IgD-negative memory B cell (primary cell): Measurements from ENCODE around the gene TARBP1. TPM values are rescaled to one million over a fixed set of nuclear protein-coding genes. Genes with fewer than 3 reads are reported as not detected.
"Not testable (repeated sequence)": the region's sequence is repeated elsewhere in the genome, so short reads cannot be mapped to it uniquely, and the experiment has no call there.

Experiments
- H3K27ac Mint-ChIP-seq, 3 donors: one replicate each; pipeline ENCODE4 v1.8.0; 2020 to 2022; ENCODE audit warnings: mild to moderate bottlenecking in 3 of 3, mixed read lengths in 3 of 3, moderate library complexity in 1 of 3
- H3K27me3 Mint-ChIP-seq: one replicate; pipeline ENCODE4 v1.8.0; 2021; ENCODE audit warnings: mixed read lengths
- H3K36me3 Mint-ChIP-seq: one replicate; pipeline ENCODE4 v1.8.0; 2020; ENCODE audit warnings: mild to moderate bottlenecking, mixed read lengths
- H3K4me1 Mint-ChIP-seq, 3 donors: one replicate each; pipeline ENCODE4 v1.8.0; 2020 to 2022; ENCODE audit warnings: mixed read lengths in 3 of 3, mild to moderate bottlenecking in 1 of 3
- H3K4me3 Mint-ChIP-seq, 4 donors: one replicate each; pipeline ENCODE4 v1.8.0; 2020 to 2022; ENCODE audit warnings: mild to moderate bottlenecking in 4 of 4, mixed read lengths in 4 of 4, moderate library complexity in 3 of 4
- H3K9me3 Mint-ChIP-seq, 3 donors: one replicate each; pipeline ENCODE4 v1.8.0; 2020 to 2021; ENCODE audit warnings: mixed read lengths in 3 of 3, mild to moderate bottlenecking in 1 of 3
- polyA plus RNA-seq: library from polyadenylated mRNA; unstranded; fragments of 300-500 nt; fragmentation: Illumina TruSeq; gene quantifications from one replicate; pipeline ENCODE4 v1.2.3, GENCODE V29; 2021

The TARBP1 gene
- polyA plus RNA-seq, 1 donor from 2014 or later: 7.9 TPM

GRCh38 chr1:234379591-234380109, 99.3 kb downstream of the TARBP1 start:
- H3K4me1 Mint-ChIP-seq: peaks cover 17 to 19% (median 17%) of the 10 kb centered on the region in 3 donors
- H3K4me3 Mint-ChIP-seq: peak overlapping the region in 1 of 4 donors; percentile 1
- peak overlapping the region in 1 of 3 donors; percentile 59 for H3K27ac Mint-ChIP-seq
- not testable (repeated sequence) for H3K27me3 Mint-ChIP-seq, H3K9me3 Mint-ChIP-seq
- peaks cover 13% of the 10 kb centered on the region for H3K36me3 Mint-ChIP-seq

GRCh38 chr1:234375672-234376071, 103.3 kb downstream of the TARBP1 start:
- peaks cover 17 to 31% (median 23%) of the 10 kb centered on the region in 3 donors for H3K4me1 Mint-ChIP-seq

GRCh38 chr1:234373959-234374254, 105.1 kb downstream of the TARBP1 start:
- Mint-ChIP-seq H3K36me3 (peaks cover 7% of the 10 kb centered on the region), H3K9me3 (no peaks in the 10 kb centered on the region), H3K4me1 (peaks cover 16 to 27% (median 18%) of the 10 kb centered on the region in 3 donors), H3K27ac (peak overlapping the region; percentile 94 to 99 (median 98)), H3K27me3 (no peaks in the 10 kb centered on the region), H3K4me3 (peak overlapping the region; percentile 90 to 98 (median 96))

More at GRCh38 chr1:234375672-234376071, 103.3 kb downstream of the TARBP1 start:
- H3K9me3 Mint-ChIP-seq: no peaks in the 10 kb centered on the region
- H3K27ac Mint-ChIP-seq: peak overlapping the region in 1 of 3 donors; percentile 23
- H3K27me3 Mint-ChIP-seq: no peaks in the 10 kb centered on the region
- peak overlapping the region in 3 of 4 donors; percentile 44 to 72 (median 59) for H3K4me3 Mint-ChIP-seq
- peaks cover 13% of the 10 kb centered on the region for H3K36me3 Mint-ChIP-seq

- Mint-ChIP-seq H3K4me3 (peak within 1 kb of the TSS; percentile 90 to 98 (median 96)), H3K27me3 (peaks cover under 1% of the 10 kb centered on the region), H3K4me1 (peaks cover 16 to 28% (median 18%) of the 10 kb centered on the region in 3 donors), H3K36me3 (peaks cover 7% of the 10 kb centered on the region), H3K9me3 (no peaks in the 10 kb centered on the region), H3K27ac (peak within 1 kb of the TSS; percentile 94 to 99 (median 98))
Measured at GRCh38 chr1:234373064-234373958, 105.7 kb downstream of the TARBP1 start, which contains the start of gene COA6. COA6 (plus strand) TSS chr1:234373456; CDS start chr1:234373467, 11 bp downstream.

- Mint-ChIP-seq H3K27me3 (peaks cover 1% of the 10 kb centered on the region), H3K4me3 (peak overlapping the region; percentile 90 to 98 (median 96))
Measured at GRCh38 chr1:234372011-234372757, 106.8 kb downstream of the TARBP1 start.

GRCh38 chr1:234371414-234371813, 107.6 kb downstream of the TARBP1 start:
- no peak overlapping the region for H3K4me3 Mint-ChIP-seq
- peaks cover 1% of the 10 kb centered on the region for H3K27me3 Mint-ChIP-seq
- no peaks in the 10 kb centered on the region for H3K9me3 Mint-ChIP-seq
- no peak overlapping the region for H3K27ac Mint-ChIP-seq
- peaks cover 7% of the 10 kb centered on the region for H3K36me3 Mint-ChIP-seq
- H3K4me1 Mint-ChIP-seq: peaks cover 12 to 23% (median 14%) of the 10 kb centered on the region in 3 donors

More at GRCh38 chr1:234372011-234372757, 106.8 kb downstream of the TARBP1 start:
- Mint-ChIP-seq H3K36me3 (peaks cover 8% of the 10 kb centered on the region), H3K27ac (peak overlapping the region; percentile 94 to 99 (median 98)), H3K4me1 (peaks cover 14 to 28% (median 16%) of the 10 kb centered on the region in 3 donors), H3K9me3 (no peaks in the 10 kb centered on the region)

- Mint-ChIP-seq H3K9me3 (no peaks in the 10 kb centered on the region), H3K4me3 (peak overlapping the region in 1 of 4 donors; percentile 62), H3K4me1 (peaks cover 3 to 17% (median 14%) of the 10 kb centered on the region in 3 donors), H3K27me3 (peaks cover 1% of the 10 kb centered on the region), H3K27ac (peak overlapping the region in 1 of 3 donors; percentile 50), H3K36me3 (peaks cover 2% of the 10 kb centered on the region)
Measured at GRCh38 chr1:234369784-234370183, 109.2 kb downstream of the TARBP1 start.

GRCh38 chr1:234369033-234369430, 109.9 kb downstream of the TARBP1 start:
- peaks cover 2% of the 10 kb centered on the region for H3K36me3 Mint-ChIP-seq
- H3K4me3 Mint-ChIP-seq: no peak overlapping the region
- peaks cover 1% of the 10 kb centered on the region for H3K27me3 Mint-ChIP-seq
- H3K27ac Mint-ChIP-seq: no peak overlapping the region
- peaks cover 0 to 9% (median 7%) of the 10 kb centered on the region in 3 donors for H3K4me1 Mint-ChIP-seq
- H3K9me3 Mint-ChIP-seq: no peaks in the 10 kb centered on the region

- peaks cover 1% of the 10 kb centered on the region for H3K27me3 Mint-ChIP-seq
- H3K4me1 Mint-ChIP-seq: peaks cover 0 to 9% (median 6%) of the 10 kb centered on the region in 3 donors
- H3K9me3 Mint-ChIP-seq: no peaks in the 10 kb centered on the region
- H3K36me3 Mint-ChIP-seq: peaks cover 2% of the 10 kb centered on the region
- H3K4me3 Mint-ChIP-seq: no peak overlapping the region
- H3K27ac Mint-ChIP-seq: peak overlapping the region in 1 of 3 donors; percentile 62
Measured at GRCh38 chr1:234368320-234369032, 110.5 kb downstream of the TARBP1 start.

GRCh38 chr1:234362558-234362957, 116.4 kb downstream of the TARBP1 start:
- Mint-ChIP-seq H3K9me3 (peaks cover 0 to 4% (median 0%) of the 10 kb centered on the region in 3 donors), H3K36me3 (no peaks in the 10 kb centered on the region), H3K4me3 (no peak overlapping the region), H3K27ac (no peak overlapping the region), H3K27me3 (peaks cover 4% of the 10 kb centered on the region), H3K4me1 (no peaks in the 10 kb centered on the region)

- Mint-ChIP-seq H3K27ac (no peak overlapping the region), H3K27me3 (peaks cover 4% of the 10 kb centered on the region), H3K4me1 (peaks cover 0 to under 1% (median 0%) of the 10 kb centered on the region in 3 donors), H3K36me3 (no peaks in the 10 kb centered on the region), H3K4me3 (peak overlapping the region in 1 of 4 donors; percentile 1), H3K9me3 (peaks cover 0 to 4% (median 0%) of the 10 kb centered on the region in 3 donors)
Measured at GRCh38 chr1:234361102-234361603, 117.8 kb downstream of the TARBP1 start.

- H3K36me3 Mint-ChIP-seq: no peaks in the 10 kb centered on the region
- peaks cover 0 to 3% (median 0%) of the 10 kb centered on the region in 3 donors for H3K4me1 Mint-ChIP-seq
- H3K9me3 Mint-ChIP-seq: peaks cover 0 to 7% (median 0%) of the 10 kb centered on the region in 3 donors
- H3K27me3 Mint-ChIP-seq: peaks cover 4% of the 10 kb centered on the region
- no peak overlapping the region for H3K27ac Mint-ChIP-seq
- H3K4me3 Mint-ChIP-seq: no peak overlapping the region
Measured at GRCh38 chr1:234357831-234358230, 121.1 kb downstream of the TARBP1 start.

GRCh38 chr1:234356615-234357269, 122.2 kb downstream of the TARBP1 start:
- peak overlapping the region; percentile 43 to 90 (median 80) for H3K27ac Mint-ChIP-seq
- H3K27me3 Mint-ChIP-seq, H3K4me1 Mint-ChIP-seq, H3K9me3 Mint-ChIP-seq, H3K36me3 Mint-ChIP-seq: not testable (repeated sequence)
- H3K4me3 Mint-ChIP-seq: peak overlapping the region; percentile 80 to 91 (median 86)
